Measurements from ENCODE around the gene SLC6A8.
"Not testable (repeated sequence)": the region's sequence is repeated elsewhere in the genome, so short reads cannot be mapped to it uniquely, and the experiment has no call there.

The SLC6A8 gene

GRCh38 chrX:153723351-153724251 lies 35.9 kb downstream of the SLC6A8 start:
- no peak for TF ChIP-seq JUND (IDR thresholded peaks at IDR 0.05; ENCODE audit: low read depth)
- peak in 1 of 2 experiments; percentile 44 for DNase-seq (ENCODE audit: low read depth in 1 of 2, low spot score in 1 of 2)
- in situ Hi-C loops (cut with HindIII; ENCODE audit: low pct_unique_long_range_greater_than_20kb, low sequenced_read_pairs) = no loop called here

- in situ Hi-C loops (cut with HindIII; ENCODE audit: low pct_unique_long_range_greater_than_20kb, low sequenced_read_pairs) = no loop called here
- TF ChIP-seq JUND (IDR thresholded peaks at IDR 0.05; ENCODE audit: low read depth) = no peak
- peak; percentile 76 to 91 for DNase-seq (ENCODE audit: low read depth in 1 of 2, low spot score in 1 of 2)
Observed at GRCh38 chrX:153724252-153725038, 36.7 kb downstream of the SLC6A8 start, which contains the start of the genes ABCD1 and BCAP31. ABCD1 (plus strand) TSS chrX:153724856; CDS start chrX:153725267, 411 bp downstream. BCAP31 (minus strand) TSS chrX:153724387; CDS start chrX:153723244, 1,143 bp downstream.

- TF ChIP-seq JUND (IDR thresholded peaks at IDR 0.05; ENCODE audit: low read depth) = no peak
- in situ Hi-C loops (cut with HindIII; ENCODE audit: low pct_unique_long_range_greater_than_20kb, low sequenced_read_pairs) = no loop called here
- no peak for DNase-seq (ENCODE audit: low read depth in 1 of 2, low spot score in 1 of 2)
Observed at GRCh38 chrX:153725039-153725831, 37.5 kb downstream of the SLC6A8 start.

GRCh38 chrX:153725832-153726285 lies 38.1 kb downstream of the SLC6A8 start:
- in situ Hi-C loops (cut with HindIII; ENCODE audit: low pct_unique_long_range_greater_than_20kb, low sequenced_read_pairs) = no loop called here
- TF ChIP-seq JUND (IDR thresholded peaks at IDR 0.05; ENCODE audit: low read depth) = no peak
- DNase-seq (ENCODE audit: low read depth in 1 of 2, low spot score in 1 of 2) = no peak

DNA sequence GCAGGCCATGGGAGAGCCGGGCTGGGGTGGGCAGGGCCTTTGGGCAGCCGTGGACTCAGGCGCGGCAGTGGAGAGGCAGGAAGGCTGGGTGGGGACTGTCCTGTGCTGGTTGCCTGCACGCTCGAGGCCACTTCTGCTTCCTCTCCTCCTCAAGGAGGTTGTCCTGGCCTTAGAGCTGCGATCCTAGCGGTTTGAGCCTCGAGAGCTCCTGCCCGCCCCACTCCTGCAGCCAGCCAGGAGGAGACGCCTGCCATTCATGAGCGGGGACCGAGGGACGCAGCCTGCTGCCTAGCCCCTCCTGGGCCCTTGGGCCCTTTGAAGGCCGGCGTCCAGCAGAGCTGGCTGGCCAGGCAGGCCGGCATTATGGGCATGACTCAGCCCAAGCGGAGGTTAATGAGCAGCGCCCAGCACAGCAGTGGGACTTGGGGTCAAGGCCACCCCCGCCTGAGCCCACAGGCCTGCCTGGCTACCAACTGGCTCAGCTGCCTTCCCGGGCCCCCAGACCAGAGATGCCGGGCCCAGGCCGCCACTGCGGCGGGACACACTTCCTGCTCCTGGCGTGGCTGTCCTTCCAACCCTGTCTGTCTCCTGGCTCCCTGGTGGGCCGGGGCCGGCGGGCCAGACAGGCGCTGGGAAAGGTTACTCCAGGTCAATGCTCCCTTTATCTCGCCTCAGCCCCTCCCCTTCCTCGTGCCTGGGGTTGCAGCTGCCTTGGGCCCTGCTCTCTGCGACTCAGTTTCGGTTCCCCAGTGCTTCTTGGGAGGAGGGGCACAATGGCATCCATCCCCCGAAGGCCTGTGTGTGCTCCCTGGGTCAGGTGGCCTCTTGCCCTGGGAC lies 38.8 kb downstream of the SLC6A8 start:
- DNase-seq (ENCODE audit: low read depth in 1 of 2, low spot score in 1 of 2) = no peak
- in situ Hi-C loops (cut with HindIII; ENCODE audit: low pct_unique_long_range_greater_than_20kb, low sequenced_read_pairs) = no loop called here
- no peak for TF ChIP-seq JUND (IDR thresholded peaks at IDR 0.05; ENCODE audit: low read depth)

DNA sequence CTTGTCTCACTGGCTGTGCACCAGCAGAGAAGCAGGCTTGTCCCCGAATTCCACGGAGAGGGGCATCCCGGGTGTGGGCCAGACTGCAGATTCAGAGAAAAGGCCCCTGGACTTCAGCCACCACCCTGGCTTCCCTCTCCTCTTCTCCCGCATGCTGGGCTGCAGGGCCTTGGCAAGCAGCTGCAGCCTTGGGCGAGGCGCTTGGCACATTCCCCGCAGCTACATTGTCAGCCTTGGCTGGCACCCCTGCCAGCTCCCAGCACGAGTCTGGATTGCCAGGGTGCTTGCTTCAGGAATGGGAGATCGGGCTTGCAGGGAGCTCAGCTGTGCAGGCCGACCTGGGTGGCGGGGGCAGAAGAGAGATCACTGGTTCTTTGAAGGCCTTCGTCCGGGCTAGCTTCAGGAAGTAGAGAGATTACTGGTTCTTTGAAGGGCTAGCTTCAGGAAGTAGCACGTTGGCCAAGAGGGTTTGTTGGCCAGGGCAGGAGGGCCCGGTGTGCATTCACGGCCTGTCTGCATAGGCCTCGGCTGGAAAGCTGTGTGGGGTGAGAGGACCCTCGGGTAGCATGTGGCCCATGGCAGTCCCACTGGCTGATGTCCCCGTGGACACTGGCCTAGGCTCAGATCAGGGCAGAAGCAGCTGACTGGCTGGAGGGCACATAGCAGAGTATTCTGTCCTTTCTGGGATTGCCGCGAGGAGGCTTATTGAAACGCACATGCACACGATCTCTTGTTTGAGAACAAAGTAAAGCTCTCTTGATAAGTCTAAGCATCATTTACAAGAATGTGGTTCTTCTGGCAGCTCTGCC lies 39.6 kb downstream of the SLC6A8 start:
- peak; percentile 6 to 33 for DNase-seq (ENCODE audit: low read depth in 1 of 2, low spot score in 1 of 2)
- in situ Hi-C loops (cut with HindIII; ENCODE audit: low pct_unique_long_range_greater_than_20kb, low sequenced_read_pairs) = no loop called here
- no peak for TF ChIP-seq JUND (IDR thresholded peaks at IDR 0.05; ENCODE audit: low read depth)

- DNase-seq (ENCODE audit: low read depth in 1 of 2, low spot score in 1 of 2) = no peak
- in situ Hi-C loops (cut with HindIII; ENCODE audit: low pct_unique_long_range_greater_than_20kb, low sequenced_read_pairs) = no loop called here
- no peak for TF ChIP-seq JUND (IDR thresholded peaks at IDR 0.05; ENCODE audit: low read depth)
Observed at GRCh38 chrX:153728095-153728494, 40.4 kb downstream of the SLC6A8 start.

DNA sequence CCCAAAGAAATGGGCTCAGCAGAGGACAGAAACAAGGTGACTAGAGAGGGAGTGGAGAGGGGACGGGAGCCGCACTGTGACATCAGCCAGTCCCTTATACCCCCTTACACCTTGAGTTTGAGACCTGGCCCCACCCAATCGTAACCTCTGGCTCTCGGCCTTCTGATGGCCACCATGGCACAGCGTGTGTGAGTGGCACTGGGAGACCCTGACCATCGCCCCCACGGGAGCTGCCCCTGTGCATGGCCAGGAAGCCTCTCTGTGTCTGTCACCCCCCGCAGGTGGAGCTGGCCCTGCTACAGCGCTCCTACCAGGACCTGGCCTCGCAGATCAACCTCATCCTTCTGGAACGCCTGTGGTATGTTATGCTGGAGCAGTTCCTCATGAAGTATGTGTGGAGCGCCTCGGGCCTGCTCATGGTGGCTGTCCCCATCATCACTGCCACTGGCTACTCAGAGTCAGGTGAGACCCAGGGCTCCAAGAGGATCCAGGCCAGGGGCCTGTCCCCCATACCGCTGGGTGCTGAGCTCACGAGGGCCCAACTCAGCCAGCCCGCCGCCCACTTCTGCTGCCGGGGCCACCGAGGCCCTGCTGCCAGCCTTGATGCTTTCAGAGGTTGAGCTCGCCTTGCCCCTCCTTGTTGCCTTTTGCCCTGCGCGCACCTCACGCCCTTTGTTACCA lies 41.4 kb downstream of the SLC6A8 start:
- TF ChIP-seq JUND (IDR thresholded peaks at IDR 0.05; ENCODE audit: low read depth) = no peak
- in situ Hi-C loops (cut with HindIII; ENCODE audit: low pct_unique_long_range_greater_than_20kb, low sequenced_read_pairs) = no loop called here
- DNase-seq (ENCODE audit: low read depth in 1 of 2, low spot score in 1 of 2) = no peak

DNA sequence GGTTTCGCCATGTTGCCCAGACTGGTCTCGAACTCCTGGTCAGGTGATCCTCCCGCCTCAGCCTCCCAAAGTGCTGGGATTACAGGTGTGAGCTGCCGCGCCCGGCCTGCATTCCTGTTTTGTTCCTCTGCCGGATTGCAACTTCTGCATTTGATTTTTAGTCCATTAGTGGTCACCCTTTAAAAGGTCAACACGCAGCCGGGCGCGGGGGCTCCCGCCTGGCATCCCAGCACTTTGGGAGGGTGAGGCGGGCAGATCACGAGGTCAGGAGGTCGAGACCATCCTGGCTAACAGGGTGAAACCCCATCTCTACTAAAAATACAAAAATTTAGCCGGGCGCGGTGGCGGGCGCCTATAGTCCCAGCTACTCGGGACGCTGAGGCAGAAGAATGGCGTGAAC lies 42.4 kb downstream of the SLC6A8 start:
- in situ Hi-C loops (cut with HindIII; ENCODE audit: low pct_unique_long_range_greater_than_20kb, low sequenced_read_pairs); DNase-seq (ENCODE audit: low read depth in 1 of 2, low spot score in 1 of 2): not testable (repeated sequence)

GRCh38 chrX:153731117-153731844 lies 43.6 kb downstream of the SLC6A8 start:
- in situ Hi-C loops (cut with HindIII; ENCODE audit: low pct_unique_long_range_greater_than_20kb, low sequenced_read_pairs) = no loop called here
- peak in 1 of 2 experiments; percentile 30 for DNase-seq (ENCODE audit: low read depth in 1 of 2, low spot score in 1 of 2)

More at GRCh38 chrX:153731117-153731844, 43.6 kb downstream of the SLC6A8 start:
- TF ChIP-seq JUND (IDR thresholded peaks at IDR 0.05; ENCODE audit: low read depth) = no peak
